Measurements from ENCODE around the gene CYP1A2.

Gene CYP1A2

DNA sequence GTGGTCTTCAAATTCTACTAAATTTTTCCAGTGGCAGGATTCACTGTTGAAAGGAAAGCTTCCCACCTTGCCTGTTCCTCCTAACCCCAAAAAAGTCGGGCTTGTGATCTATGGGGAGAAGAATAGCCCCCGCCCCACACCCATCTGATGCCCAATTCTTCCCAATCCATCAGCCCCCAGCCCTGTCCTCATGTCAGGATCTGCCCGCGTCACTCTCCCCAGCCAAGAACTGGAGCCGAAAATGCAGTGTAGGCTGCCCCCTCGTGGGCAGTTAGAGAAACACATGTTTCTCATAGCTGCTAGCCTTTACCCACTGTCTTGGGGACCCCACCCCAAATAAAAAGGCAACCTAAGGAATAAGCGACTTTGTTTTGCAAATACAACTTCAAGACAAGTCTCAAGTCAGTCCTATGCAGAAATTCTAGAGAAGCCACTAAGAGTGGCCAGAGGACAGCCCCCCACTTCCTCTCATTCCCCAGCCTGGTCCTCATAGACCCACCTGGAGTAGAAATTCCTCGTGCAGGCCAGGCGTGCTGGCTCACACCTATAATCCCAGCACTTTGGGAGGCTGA is 20.2 kb downstream of the CYP1A2 start:
- in situ Hi-C loops (cut with MboI; ENCODE audit: low pct_unique_long_range_greater_than_20kb, low sequenced_read_pairs, unreplicated experiment): loop anchor here (5.0 to 10.0 kb wide), 2 partner anchors 137 to 394 kb away; no protein-coding TSS in a partner anchor
- TF ChIP-seq, protein P1, sequence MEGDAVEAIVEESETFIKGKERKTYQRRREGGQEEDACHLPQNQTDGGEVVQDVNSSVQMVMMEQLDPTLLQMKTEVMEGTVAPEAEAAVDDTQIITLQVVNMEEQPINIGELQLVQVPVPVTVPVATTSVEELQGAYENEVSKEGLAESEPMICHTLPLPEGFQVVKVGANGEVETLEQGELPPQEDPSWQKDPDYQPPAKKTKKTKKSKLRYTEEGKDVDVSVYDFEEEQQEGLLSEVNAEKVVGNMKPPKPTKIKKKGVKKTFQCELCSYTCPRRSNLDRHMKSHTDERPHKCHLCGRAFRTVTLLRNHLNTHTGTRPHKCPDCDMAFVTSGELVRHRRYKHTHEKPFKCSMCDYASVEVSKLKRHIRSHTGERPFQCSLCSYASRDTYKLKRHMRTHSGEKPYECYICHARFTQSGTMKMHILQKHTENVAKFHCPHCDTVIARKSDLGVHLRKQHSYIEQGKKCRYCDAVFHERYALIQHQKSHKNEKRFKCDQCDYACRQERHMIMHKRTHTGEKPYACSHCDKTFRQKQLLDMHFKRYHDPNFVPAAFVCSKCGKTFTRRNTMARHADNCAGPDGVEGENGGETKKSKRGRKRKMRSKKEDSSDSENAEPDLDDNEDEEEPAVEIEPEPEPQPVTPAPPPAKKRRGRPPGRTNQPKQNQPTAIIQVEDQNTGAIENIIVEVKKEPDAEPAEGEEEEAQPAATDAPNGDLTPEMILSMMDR (IDR thresholded peaks at IDR 0.05; ENCODE audit: extremely low read depth, insufficient read depth, missing control alignments): peak; percentile 82
- peak; percentile 85 for DNase-seq (ENCODE audit: low spot score)

DNA sequence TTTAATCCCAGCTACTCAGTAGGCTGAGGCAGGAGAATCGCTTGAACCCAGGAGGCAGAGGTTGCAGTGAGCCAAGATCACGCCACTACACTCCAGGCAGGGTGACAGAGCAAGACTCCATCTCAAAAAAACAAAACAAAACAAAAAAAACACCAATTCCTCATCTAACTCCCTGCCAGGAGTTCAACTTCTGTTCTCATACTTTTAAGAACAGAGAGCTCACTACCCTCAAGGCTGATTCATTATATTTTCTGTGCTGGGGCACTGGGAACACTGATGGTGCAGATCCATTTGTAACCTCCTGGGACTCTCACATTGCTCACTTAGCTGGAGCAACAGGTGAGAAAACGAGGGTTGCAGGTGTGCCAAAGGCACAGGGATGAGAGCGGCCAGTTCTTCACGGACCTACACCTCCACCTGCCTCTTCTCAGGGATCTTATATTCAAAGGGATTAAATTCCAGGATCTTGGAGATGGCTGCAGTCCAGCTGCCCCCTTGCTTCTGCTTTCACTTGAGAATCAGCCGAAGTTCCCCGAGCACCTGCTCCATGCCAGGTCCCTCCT is 20.9 kb downstream of the CYP1A2 start:
- DNase-seq (ENCODE audit: low spot score): no peak
- in situ Hi-C loops (cut with MboI; ENCODE audit: low pct_unique_long_range_greater_than_20kb, low sequenced_read_pairs, unreplicated experiment): loop anchor here (5.0 to 10.0 kb wide), 2 partner anchors 137 to 395 kb away; no protein-coding TSS in a partner anchor
- TF ChIP-seq, protein P1 (IDR thresholded peaks at IDR 0.05; ENCODE audit: extremely low read depth, insufficient read depth, missing control alignments): no peak

DNA sequence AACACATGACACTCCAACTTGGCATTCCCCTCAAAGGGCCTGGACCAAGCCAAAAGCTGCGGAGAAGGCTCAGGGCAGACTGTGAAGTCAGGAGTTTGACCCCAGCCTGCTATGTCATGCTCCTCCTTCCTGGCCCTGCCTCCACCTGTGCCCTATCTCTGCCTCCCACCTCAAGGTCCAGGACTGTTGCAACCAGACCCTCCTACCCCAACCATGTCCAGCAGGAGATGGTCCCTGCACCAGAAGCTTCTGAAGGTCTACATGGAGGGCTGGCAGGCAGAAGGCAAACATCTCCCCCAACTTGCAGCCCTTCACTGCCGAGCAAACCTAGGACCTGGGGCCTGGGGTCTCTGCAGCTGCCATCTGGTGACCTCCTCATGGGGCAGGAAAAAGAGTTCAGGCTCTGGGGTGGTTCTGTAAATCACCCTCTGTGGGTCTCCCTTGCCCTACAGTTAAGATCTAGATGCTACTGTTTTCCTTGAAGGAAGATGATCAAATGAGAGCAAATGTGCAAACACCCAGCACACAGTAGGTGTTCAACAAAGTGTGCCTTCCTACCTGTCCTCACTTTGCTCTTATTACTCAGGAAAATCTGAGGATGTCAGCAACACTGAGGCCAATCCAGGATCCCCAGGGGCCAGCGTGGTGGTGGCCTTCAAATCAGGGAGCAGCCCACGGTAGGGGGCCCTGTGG is 21.7 kb downstream of the CYP1A2 start:
- TF ChIP-seq, protein P1 (IDR thresholded peaks at IDR 0.05; ENCODE audit: extremely low read depth, insufficient read depth, missing control alignments): no peak
- DNase-seq (ENCODE audit: low spot score): no peak
- in situ Hi-C loops (cut with MboI; ENCODE audit: low pct_unique_long_range_greater_than_20kb, low sequenced_read_pairs, unreplicated experiment): no loop called here

DNA sequence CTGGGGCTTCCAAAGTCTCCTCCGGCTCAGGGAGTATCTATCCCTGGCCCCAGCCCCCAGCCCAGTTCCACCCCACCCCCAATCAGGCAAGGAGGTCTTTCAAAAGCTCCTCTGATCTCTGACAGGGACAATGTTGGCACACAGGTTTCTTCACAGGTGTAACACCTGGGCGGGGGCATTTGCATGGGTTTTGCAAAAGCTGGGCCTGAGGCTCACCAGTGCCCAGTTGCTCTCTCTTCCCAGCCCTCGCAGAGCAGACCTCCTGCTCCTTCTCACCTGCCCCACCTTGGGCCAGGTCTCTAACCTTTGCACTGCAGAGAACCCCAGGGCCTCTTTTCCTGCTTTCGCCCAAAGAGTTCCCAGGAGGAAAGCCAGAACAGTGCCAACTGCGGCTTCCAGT is 24.7 kb downstream of the CYP1A2 start:
- no peak for DNase-seq (ENCODE audit: low spot score)
- TF ChIP-seq, protein P1 (IDR thresholded peaks at IDR 0.05; ENCODE audit: extremely low read depth, insufficient read depth, missing control alignments): no peak
- in situ Hi-C loops (cut with MboI; ENCODE audit: low pct_unique_long_range_greater_than_20kb, low sequenced_read_pairs, unreplicated experiment): no loop called here

DNA sequence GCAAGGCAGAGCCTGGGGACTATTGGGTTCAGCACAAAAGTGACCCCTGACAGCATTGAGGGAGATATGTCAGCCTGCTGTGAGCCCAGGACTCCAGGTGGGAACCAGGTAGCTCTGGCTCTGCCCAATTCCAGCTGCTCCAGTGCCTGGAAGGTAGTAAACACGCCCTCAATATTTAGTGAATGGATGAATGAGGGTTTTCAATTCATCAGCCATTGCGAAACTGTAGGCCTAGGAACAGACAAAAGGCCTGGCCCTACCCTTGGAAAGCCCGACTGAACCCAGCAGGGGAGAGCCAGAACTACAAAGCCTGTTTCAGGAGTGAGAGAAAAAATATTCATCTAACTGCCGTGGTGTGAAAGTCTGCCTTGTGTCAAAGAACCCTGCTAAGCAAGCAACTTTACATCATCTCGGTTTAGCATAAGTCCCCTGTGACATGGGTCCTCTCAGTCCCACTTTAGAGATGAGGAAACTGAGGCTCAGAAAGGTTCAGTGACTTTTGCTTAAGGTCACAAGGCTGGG is 25.1 kb downstream of the CYP1A2 start:
- no peak for DNase-seq (ENCODE audit: low spot score)
- TF ChIP-seq, protein P1 (IDR thresholded peaks at IDR 0.05; ENCODE audit: extremely low read depth, insufficient read depth, missing control alignments): no peak
- in situ Hi-C loops (cut with MboI; ENCODE audit: low pct_unique_long_range_greater_than_20kb, low sequenced_read_pairs, unreplicated experiment): no loop called here

DNA sequence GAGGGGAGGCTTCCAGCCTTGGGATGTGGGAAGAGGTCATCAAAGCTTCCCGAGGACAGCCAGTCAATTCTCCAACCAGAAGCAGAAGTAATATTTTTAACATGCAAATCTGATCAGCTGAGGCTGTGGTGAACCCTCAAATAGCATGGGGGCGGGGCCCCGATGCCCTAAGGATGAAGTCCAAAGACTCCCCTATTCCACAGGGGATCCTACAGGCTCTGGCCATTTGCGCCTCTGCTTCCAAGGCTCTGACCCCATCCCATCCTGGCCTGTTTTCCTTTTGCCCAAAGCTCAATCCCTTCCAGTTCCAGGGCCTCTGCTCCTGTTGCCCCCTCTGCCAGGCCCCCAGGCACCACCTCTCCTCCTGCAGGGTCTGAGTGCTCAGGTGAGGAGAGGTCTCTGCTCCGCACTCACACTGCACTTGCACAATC is 26.5 kb downstream of the CYP1A2 start:
- in situ Hi-C loops (cut with MboI; ENCODE audit: low pct_unique_long_range_greater_than_20kb, low sequenced_read_pairs, unreplicated experiment): no loop called here
- TF ChIP-seq, protein P1 (IDR thresholded peaks at IDR 0.05; ENCODE audit: extremely low read depth, insufficient read depth, missing control alignments): no peak
- no peak for DNase-seq (ENCODE audit: low spot score)
